MM.1S (cell line): ENCODE measurements around the gene RGPD3.

Source experiments
- EZH2 ChIP-seq: fragments of 300-600 bp; sonication (generic); optimal IDR thresholded peaks from 2 replicates; pipeline ENCODE3; 2017; ENCODE audit warnings: low read depth, mild to moderate bottlenecking, antibody characterized with exemption, low read length, mixed read lengths
- EZH2phosphoT487 ChIP-seq: fragments of 300-600 bp; sonication (generic); IDR thresholded peaks from 2 replicates; pipeline ENCODE4 v1.6.1; 2018; ENCODE audit warnings: antibody characterized with exemption, low read length
- TF ChIP-seq, protein P1 (sequence below): fragments of 300-600 bp; sonication (generic); IDR thresholded peaks from 2 replicates; pipeline ENCODE4 v1.5.1; 2016; ENCODE audit warnings: antibody characterized with exemption, low read length, mixed read lengths

DNA sequence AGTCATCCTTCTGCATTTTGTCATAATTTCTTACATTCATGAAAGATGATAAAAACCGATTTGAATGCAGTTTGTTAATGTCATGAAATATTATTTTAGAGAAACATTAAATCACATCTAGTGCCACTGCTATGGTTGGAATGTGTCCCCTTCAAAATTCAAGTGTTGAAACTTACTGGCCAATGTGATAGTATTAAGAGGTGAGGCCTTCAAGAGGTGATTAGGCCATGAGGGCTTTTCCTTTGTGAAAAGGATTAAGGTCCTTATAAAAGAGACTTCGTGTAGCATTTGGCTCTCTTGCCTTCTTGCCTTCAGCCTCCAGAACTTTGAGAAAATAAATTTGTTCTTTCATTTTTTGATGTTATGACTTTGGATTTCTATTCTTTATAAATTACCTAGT lies 117.2 kb downstream of the RGPD3 start:
- TF ChIP-seq, protein P1, sequence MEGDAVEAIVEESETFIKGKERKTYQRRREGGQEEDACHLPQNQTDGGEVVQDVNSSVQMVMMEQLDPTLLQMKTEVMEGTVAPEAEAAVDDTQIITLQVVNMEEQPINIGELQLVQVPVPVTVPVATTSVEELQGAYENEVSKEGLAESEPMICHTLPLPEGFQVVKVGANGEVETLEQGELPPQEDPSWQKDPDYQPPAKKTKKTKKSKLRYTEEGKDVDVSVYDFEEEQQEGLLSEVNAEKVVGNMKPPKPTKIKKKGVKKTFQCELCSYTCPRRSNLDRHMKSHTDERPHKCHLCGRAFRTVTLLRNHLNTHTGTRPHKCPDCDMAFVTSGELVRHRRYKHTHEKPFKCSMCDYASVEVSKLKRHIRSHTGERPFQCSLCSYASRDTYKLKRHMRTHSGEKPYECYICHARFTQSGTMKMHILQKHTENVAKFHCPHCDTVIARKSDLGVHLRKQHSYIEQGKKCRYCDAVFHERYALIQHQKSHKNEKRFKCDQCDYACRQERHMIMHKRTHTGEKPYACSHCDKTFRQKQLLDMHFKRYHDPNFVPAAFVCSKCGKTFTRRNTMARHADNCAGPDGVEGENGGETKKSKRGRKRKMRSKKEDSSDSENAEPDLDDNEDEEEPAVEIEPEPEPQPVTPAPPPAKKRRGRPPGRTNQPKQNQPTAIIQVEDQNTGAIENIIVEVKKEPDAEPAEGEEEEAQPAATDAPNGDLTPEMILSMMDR: no peak
- TF ChIP-seq EZH2 (no peak), EZH2phosphoT487 (no peak)
